Coronary artery (tissue), 2 donors: ENCODE results near the gene SUCLA2.

Experiments used
- DNase-seq: peaks from one replicate; pipeline ENCODE4 v3.0.0-alpha.2; 2017; ENCODE audit warnings: low spot score
- H3K27ac ChIP-seq, 2 donors: fragments of 200-600 bp; sonication (generic); one replicate each; pipeline ENCODE4 v1.5.1; 2016 to 2019
- H3K4me3 ChIP-seq: fragments of 200-600 bp; sonication (generic); 2 replicates; pipeline ENCODE4 v1.5.1; 2016; ENCODE audit warnings: mild to moderate bottlenecking, moderate library complexity
- TF ChIP-seq, protein P1 (sequence below): fragments of 200-600 bp; sonication (generic); IDR thresholded peaks from one replicate; pipeline ENCODE4 v1.5.1; 2019; ENCODE audit warnings: antibody characterized with exemption

The SUCLA2 gene

DNA sequence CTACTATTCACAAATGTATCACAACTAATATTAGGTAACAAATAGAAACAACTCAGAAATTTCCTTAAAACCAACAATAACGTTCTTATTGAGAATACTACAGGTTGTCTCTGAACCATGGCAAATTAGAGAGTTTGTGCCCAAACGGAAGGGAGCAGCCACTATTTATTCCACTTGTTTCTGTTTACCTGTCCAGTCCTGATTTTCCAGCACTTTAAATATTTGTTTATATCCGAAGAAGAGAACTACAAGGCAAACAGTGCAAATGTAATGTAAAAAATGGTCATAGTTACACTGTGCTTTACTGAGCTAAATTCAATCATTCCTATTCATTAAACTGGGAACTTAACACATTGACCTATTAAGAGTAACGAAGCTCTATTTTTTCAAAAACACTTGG lies 9.2 kb downstream of the SUCLA2 start:
- H3K4me3 ChIP-seq, result no peak overlapping the region
- TF ChIP-seq, protein P1, sequence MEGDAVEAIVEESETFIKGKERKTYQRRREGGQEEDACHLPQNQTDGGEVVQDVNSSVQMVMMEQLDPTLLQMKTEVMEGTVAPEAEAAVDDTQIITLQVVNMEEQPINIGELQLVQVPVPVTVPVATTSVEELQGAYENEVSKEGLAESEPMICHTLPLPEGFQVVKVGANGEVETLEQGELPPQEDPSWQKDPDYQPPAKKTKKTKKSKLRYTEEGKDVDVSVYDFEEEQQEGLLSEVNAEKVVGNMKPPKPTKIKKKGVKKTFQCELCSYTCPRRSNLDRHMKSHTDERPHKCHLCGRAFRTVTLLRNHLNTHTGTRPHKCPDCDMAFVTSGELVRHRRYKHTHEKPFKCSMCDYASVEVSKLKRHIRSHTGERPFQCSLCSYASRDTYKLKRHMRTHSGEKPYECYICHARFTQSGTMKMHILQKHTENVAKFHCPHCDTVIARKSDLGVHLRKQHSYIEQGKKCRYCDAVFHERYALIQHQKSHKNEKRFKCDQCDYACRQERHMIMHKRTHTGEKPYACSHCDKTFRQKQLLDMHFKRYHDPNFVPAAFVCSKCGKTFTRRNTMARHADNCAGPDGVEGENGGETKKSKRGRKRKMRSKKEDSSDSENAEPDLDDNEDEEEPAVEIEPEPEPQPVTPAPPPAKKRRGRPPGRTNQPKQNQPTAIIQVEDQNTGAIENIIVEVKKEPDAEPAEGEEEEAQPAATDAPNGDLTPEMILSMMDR, result no peak
- DNase-seq, result no peak
- H3K27ac ChIP-seq, result no peak overlapping the region

DNA sequence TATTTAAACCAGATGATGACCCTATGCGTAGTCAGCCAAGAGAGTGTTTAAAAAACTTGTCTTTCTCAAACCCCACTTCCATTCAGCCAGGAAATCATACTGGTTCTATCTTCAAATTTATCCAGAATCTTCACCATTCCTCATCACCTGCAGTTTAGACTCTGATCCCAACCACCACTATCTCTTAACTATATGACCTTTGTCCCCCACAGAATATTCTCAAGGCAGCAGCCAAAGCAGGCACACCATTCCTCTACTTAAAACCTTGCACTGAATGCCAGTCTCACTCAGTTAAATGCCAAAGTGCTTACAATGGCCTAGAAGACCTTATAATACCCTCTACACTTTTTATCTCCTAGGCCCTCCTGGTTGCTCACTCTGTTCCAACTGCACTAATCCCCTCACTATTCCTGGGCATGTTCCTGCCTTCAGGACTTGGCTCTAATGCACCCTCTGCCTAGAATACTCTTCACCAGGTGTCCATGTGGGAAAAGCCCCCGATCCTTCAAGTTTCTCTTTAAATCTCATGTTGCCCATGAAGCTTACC lies 10.1 kb downstream of the SUCLA2 start:
- TF ChIP-seq, protein P1, result no peak
- no peak overlapping the region for H3K27ac ChIP-seq
- DNase-seq, result no peak
- H3K4me3 ChIP-seq, result no peak overlapping the region

DNA sequence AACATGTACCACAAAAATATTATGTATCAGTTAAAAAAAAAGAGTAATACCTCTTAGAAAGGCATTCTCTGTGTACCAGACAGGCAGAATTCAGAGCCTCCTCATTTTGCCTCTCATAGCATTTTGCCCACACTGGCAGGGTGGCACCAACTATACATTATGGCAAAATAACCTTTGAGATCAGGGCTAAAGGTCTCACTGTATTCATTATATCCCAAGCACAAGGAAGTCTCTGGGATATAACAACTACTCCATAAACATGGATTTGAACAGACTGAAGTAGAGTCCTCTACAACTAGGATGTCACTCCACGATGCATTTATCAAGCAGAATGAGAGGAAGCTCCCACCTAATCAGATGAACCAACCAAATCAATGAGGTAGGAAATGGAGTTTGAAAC lies 10.6 kb downstream of the SUCLA2 start:
- TF ChIP-seq, protein P1, result no peak
- no peak overlapping the region for H3K27ac ChIP-seq
- no peak overlapping the region for H3K4me3 ChIP-seq
- DNase-seq, result no peak

DNA sequence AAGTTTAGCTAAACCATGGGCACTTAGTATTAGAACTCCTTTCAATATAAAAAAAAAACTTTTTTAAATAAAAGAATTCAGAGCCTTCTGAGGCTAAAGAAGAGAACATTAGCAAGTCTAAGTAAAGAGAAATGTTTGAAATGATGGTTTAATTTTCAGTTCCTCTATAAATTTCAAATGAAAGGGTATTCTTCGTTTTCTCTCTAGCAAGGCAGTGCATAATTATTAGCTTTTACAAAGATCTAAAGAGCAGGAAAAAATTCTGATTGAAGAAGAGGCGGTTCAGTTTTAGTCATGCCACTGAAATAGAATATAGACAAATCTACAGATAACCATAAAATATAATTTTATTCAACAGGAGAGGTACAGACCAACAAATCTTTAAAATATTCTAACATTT lies 18.0 kb downstream of the SUCLA2 start:
- TF ChIP-seq, protein P1, result no peak
- no peak overlapping the region for H3K27ac ChIP-seq
- no peak for DNase-seq
- H3K4me3 ChIP-seq, result no peak overlapping the region

DNA sequence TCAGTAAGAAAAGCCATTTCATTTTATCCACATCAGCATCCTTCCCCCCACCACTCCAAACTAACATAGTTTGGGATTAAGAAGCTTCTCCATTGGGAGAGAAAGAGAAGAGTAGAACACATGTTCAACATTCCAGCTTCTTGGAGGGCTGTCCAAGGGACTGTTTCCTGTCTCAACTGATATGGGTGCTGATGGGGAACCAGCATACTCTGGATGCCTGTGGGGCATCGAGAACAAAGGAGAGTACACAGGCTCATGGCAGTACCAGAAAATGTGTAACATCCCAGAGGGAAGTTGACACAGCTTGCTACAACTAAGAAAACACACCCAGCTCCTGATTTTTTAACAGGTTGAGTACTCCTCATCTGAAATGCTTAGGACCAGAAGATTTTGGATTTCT lies 24.7 kb downstream of the SUCLA2 start:
- no peak for DNase-seq
- TF ChIP-seq, protein P1, result no peak
- no peak overlapping the region for H3K4me3 ChIP-seq
- H3K27ac ChIP-seq, result no peak overlapping the region

DNA sequence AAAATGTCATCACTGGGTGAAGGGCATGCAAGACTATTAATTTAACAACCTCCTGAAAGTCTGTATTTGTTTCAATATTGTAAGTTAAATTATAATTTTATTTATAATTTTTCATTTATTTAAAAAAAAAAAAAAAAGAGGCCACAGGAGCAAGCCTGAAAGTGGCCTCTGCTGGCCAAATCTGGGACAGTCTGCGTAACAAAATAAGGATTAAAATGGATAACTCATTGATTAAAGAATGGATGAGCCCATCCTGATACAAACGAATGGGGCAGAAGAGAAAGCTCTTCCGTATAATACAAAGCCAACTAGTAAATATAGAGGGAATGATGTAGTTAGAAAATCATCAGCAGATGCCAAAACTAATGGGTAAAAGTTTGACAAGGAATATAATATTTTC lies 36.2 kb downstream of the SUCLA2 start:
- Histone ChIP-seq H3K27ac (no peak overlapping the region), H3K4me3 (no peak overlapping the region)
- no peak for DNase-seq
- TF ChIP-seq, protein P1, result no peak

DNA sequence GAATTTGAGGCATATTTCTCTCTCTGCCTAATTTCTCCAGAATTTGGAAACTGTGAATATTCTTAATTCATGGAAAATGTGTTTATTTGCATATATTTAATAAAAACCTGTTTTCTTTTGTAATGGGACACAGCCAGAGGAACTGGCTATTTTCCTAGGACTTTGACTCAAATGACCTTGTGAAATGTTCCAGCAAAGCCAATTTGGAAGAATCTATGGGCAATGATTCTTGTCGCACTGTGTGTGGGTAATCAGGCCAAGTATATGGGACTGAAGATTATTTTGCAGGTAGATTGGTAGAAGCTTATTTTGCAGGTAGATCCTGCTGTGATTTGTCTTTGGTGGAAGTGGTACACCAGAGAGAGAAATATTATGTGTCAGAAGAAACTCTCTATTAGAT lies 38.8 kb downstream of the SUCLA2 start:
- TF ChIP-seq, protein P1, result no peak

More for the DNA sequence above, 38.8 kb downstream of the SUCLA2 start:
- no peak overlapping the region for H3K4me3 ChIP-seq
- no peak overlapping the region for H3K27ac ChIP-seq
- DNase-seq, result no peak
